PC-3 (cell line): ENCODE results near the gene ZBTB16. TPM values are rescaled to one million over a fixed set of nuclear protein-coding genes. Genes with fewer than 3 reads are reported as not detected.

Experiments used
- ATAC-seq: fragments of 200-7000 bp; cut with Tn5 transposase; 2 replicates; pipeline ENCODE4 v1.9.1; 2020; ENCODE audit warnings: mild to moderate bottlenecking, moderate library complexity
- BruUV-seq: library from RNA; stranded (reverse); fragments of 400-500 nt; replicated peaks from 2 replicates; lab custom pipeline; 2021; lab: Mats Ljungman, UMichigan
- CTCF ChIA-PET: fragments of 300-600 bp; sonication (Branson Sonifier 250); formaldehyde crosslinking; loops from one replicate; lab custom pipeline; 2022; ENCODE audit warnings: antibody characterized with exemption; lab: Charles Lee
- POLR2A ChIA-PET: fragments of 300-600 bp; sonication (Branson Sonifier 250); formaldehyde crosslinking; loops from one replicate; lab custom pipeline; 2022; ENCODE audit warnings: antibody characterized with exemption; ENCODE audit not compliant: unreplicated experiment; lab: Charles Lee
- DNase-seq: peaks from one replicate; pipeline ENCODE4 v3.0.0-alpha.2; 2015
- H2AFZ ChIP-seq: fragments of 300-600 bp; sonication (generic); 2 replicates; pipeline ENCODE4 v1.6.0; 2016; ENCODE audit warnings: antibody characterized with exemption, low read length
- H3F3A ChIP-seq: fragments of 300-600 bp; sonication (generic); one replicate; pipeline ENCODE4 v1.6.0; 2017; ENCODE audit warnings: antibody characterized with exemption, low read length, control low read depth, mild to moderate bottlenecking; ENCODE audit not compliant: unreplicated experiment
- H3K27ac ChIP-seq: fragments of 300-600 bp; sonication (generic); 2 replicates; pipeline ENCODE4 v1.5.1; 2016; ENCODE audit warnings: mild to moderate bottlenecking, low read length
- H3K27me3 ChIP-seq: fragments of 300-600 bp; sonication (generic); 2 replicates; pipeline ENCODE4 v1.6.1; 2016; ENCODE audit warnings: low read length, mixed read lengths
- H3K36me3 ChIP-seq: fragments of 300-600 bp; sonication (generic); 2 replicates; pipeline ENCODE4 v1.6.1; 2016; ENCODE audit warnings: low read depth, mixed run types, low read length, mixed read lengths
- H3K4me1 ChIP-seq: fragments of 300-600 bp; sonication (generic); 2 replicates; pipeline ENCODE4 v1.5.1; 2016; ENCODE audit warnings: low read length; ENCODE audit not compliant: insufficient read depth
- H3K4me2 ChIP-seq: fragments of 300-600 bp; sonication (generic); 2 replicates; pipeline ENCODE4 v1.6.0; 2016; ENCODE audit warnings: low read length
- H3K4me3 ChIP-seq: fragments of 300-600 bp; sonication (generic); 2 replicates; pipeline ENCODE4 v1.5.1; 2016; ENCODE audit warnings: mild to moderate bottlenecking, low read length, mixed read lengths
- H3K79me2 ChIP-seq: fragments of 300-600 bp; sonication (generic); 2 replicates; pipeline ENCODE4 v1.6.1; 2017; ENCODE audit warnings: low read length, mixed read lengths
- H3K9ac ChIP-seq: fragments of 300-600 bp; sonication (generic); 2 replicates; pipeline ENCODE4 v1.6.0; 2016; ENCODE audit warnings: mild to moderate bottlenecking, low read length
- H3K9me2 ChIP-seq: fragments of 300-600 bp; sonication (generic); replicated peaks from 2 replicates; pipeline ENCODE4 v1.6.1; 2016; ENCODE audit warnings: mixed run types, low read length, mixed read lengths
- H3K9me3 ChIP-seq: fragments of 300-600 bp; sonication (generic); 2 replicates; pipeline ENCODE4 v1.6.1; 2016; ENCODE audit warnings: low read length, mixed read lengths
- H4K20me1 ChIP-seq: fragments of 300-600 bp; sonication (generic); 2 replicates; pipeline ENCODE4 v1.6.1; 2016; ENCODE audit warnings: low read length, mixed read lengths
- CTCF ChIP-seq: fragments of 300-600 bp; sonication (generic); conservative IDR thresholded peaks from 2 replicates; pipeline ENCODE4 v1.5.1; 2017; ENCODE audit warnings: antibody characterized with exemption, low read depth, mild to moderate bottlenecking, low read length
- EZH2 ChIP-seq: fragments of 300-600 bp; sonication (generic); IDR thresholded peaks from one replicate; pipeline ENCODE4 v1.6.1; 2017; ENCODE audit warnings: antibody characterized with exemption, mild to moderate bottlenecking, low read length; ENCODE audit not compliant: unreplicated experiment
- EZH2phosphoT487 ChIP-seq: fragments of 300-600 bp; sonication (generic); IDR thresholded peaks from 2 replicates; pipeline ENCODE4 v1.6.1; 2018; ENCODE audit warnings: mild to moderate bottlenecking, antibody characterized with exemption, low read length, borderline replicate concordance
- intact Hi-C: fragments of 100-400 bp; cut with micrococcal nuclease; formaldehyde crosslinking; loops from 2 replicates; pipeline ENCODE4 v1.9.0; 2023
- total RNA-seq: library from RNA; depleted of rRNA; stranded (reverse); fragments of >200 nt; gene quantifications from 2 replicates; pipeline ENCODE4 v1.2.3, GENCODE V29; 2014

Gene ZBTB16
- total RNA-seq, 1 experiment from 2014 or later: not detected

- Histone ChIP-seq H3K27me3 (peaks cover 79% of the 10 kb centered on the region), H3K36me3 (no peaks in the 10 kb centered on the region), H2AFZ (no peak overlapping the region), H3K9ac (no peak overlapping the region), H3K4me1 (peaks cover 20% of the 10 kb centered on the region), H3K27ac (no peak overlapping the region), H3K4me3 (no peak overlapping the region), H3K79me2 (no peaks in the 10 kb centered on the region), H4K20me1 (peaks cover 8% of the 10 kb centered on the region; the same call in 1 of the 2 replicates), H3K9me2 (no peaks in the 10 kb centered on the region), H3K4me2 (no peak overlapping the region), H3K9me3 (no peaks in the 10 kb centered on the region), H3F3A (no peaks in the 10 kb centered on the region)
- DNase-seq: no peak
- no TSS peak for BruUV-seq
- ChIA-PET POLR2A (no interaction called here), CTCF (no interaction called here)
- no peak for ATAC-seq
- intact Hi-C loops: no loop called here
- TF ChIP-seq EZH2phosphoT487 (no peak), CTCF (no peak), EZH2 (no peak)
Measured at GRCh38 chr11:114156131-114156581, 96.6 kb downstream of the ZBTB16 start.

- Histone ChIP-seq H3F3A (no peaks in the 10 kb centered on the region), H3K9ac (no peak overlapping the region), H3K79me2 (no peaks in the 10 kb centered on the region), H3K9me2 (no peaks in the 10 kb centered on the region), H4K20me1 (peaks cover 9% of the 10 kb centered on the region; the same call in 1 of the 2 replicates), H3K4me1 (peaks cover 20% of the 10 kb centered on the region), H2AFZ (no peak overlapping the region), H3K4me2 (no peak overlapping the region), H3K36me3 (no peaks in the 10 kb centered on the region), H3K27ac (no peak overlapping the region), H3K9me3 (no peaks in the 10 kb centered on the region), H3K27me3 (peaks cover 79% of the 10 kb centered on the region), H3K4me3 (no peak overlapping the region)
- CTCF ChIA-PET: no interaction called here
- POLR2A ChIA-PET: no interaction called here
- no peak for ATAC-seq
- intact Hi-C loops: no loop called here
- DNase-seq: no peak
- BruUV-seq: no TSS peak
- TF ChIP-seq CTCF: no peak
- no peak for TF ChIP-seq EZH2phosphoT487
- TF ChIP-seq EZH2: no peak
Measured at GRCh38 chr11:114156782-114157181, 97.3 kb downstream of the ZBTB16 start.

- Histone ChIP-seq H4K20me1 (peaks cover 17% of the 10 kb centered on the region), H3K4me2 (no peak overlapping the region), H3K27ac (no peak overlapping the region), H3K4me3 (no peak overlapping the region), H3K79me2 (no peaks in the 10 kb centered on the region), H3K9ac (no peak overlapping the region), H2AFZ (no peak overlapping the region), H3K36me3 (no peaks in the 10 kb centered on the region), H3K27me3 (peaks cover 79% of the 10 kb centered on the region), H3F3A (no peaks in the 10 kb centered on the region), H3K9me3 (no peaks in the 10 kb centered on the region), H3K9me2 (no peaks in the 10 kb centered on the region), H3K4me1 (peaks cover 24% of the 10 kb centered on the region)
- DNase-seq: no peak
- CTCF ChIA-PET: no interaction called here
- ATAC-seq: no peak
- TF ChIP-seq EZH2phosphoT487: no peak
- no peak for TF ChIP-seq CTCF
- TF ChIP-seq EZH2: no peak
- POLR2A ChIA-PET: no interaction called here
- no TSS peak for BruUV-seq
- intact Hi-C loops: no loop called here
Measured at GRCh38 chr11:114157476-114158050, 98.1 kb downstream of the ZBTB16 start.
